Stimulated activated CD4-positive, alpha-beta T cell treated with anti-CD3 and anti-CD28 coated beads, Interleukin-2, amount 100 ng/mL, for 24 hours (primary cell): ENCODE results near the gene FAM20A.
"Not testable (repeated sequence)": the region's sequence is repeated elsewhere in the genome, so short reads cannot be mapped to it uniquely, and the experiment has no call there.

ENCODE experiments used
- DNase-seq, 2 donors: peaks; one replicate each; pipeline ENCODE4 v3.0.0-alpha.2; 2020

FAM20A gene

GRCh38 chr17:68587847-68588246 lies 13.3 kb downstream of the FAM20A start:
- no peak for DNase-seq

DNA sequence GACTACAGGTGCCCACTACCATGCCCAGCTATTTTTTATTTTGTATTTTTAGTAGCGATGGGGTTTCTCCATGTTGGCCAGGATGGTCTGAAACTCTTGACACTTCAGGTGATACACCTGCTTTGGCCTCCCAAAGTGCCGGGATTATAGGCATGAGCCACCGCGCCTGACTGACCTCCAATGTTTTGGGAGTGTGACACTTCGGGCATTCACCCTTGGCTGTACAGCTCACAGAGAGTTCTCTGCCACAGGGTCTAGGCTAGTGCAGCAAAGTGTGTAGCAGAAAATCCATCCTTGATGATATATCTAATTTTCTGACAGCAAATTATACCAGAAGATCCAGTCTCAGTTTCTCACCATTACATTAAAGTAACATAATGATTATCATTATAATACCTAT lies 14.1 kb downstream of the FAM20A start:
- no peak for DNase-seq

DNA sequence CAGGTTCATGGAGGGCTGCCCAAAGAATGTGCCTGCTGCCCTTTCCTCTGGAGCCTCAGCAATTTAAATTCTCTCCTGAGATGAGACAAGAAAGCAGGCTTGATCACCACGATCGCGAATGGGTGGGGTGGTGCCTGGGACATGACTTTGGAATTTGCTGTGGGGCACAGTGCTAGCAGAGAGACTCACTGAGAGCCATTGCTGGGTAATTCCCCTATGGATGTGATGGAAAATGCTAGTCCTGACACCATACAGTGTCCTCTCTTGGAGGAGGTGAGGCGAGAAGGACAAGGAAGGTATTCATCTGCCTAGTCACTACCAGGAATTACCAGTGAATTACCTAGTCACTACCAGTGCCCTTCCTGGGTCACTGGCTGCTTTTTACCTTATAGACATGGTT lies 15.5 kb downstream of the FAM20A start:
- DNase-seq: no peak

DNA sequence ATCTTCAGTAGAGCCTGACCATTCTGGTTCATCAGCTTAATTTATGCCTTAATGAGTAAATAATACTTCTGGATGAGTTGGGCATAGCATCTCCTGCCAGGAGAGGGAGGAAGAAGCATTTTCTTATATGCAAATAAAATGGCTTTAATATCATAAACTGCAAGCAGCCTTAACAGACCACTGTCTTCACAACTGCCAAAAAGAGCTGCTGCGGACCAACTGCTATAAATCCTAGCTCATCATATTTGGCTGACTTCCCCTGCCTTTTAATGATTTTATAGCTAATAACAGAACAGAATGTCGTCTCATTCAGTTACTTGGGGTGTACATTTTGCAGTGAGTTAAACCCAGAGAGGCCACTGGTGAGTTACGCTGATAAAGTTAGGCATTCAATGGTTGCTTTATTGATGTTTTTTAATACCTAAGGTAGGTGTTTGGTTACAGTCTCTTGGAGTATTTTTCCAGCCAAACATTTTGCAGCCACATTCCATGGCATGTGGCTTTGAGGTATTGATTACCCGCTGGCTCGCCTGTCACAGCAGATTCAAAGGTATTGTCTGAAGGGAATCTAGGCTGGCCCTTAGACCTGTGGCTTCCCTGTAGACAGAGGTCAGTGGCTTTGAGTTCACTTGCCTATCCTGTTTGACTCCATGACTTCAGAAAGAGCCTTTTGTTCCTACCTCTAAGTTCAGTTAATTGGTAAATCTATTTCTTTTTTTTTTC lies 16.4 kb downstream of the FAM20A start:
- no peak for DNase-seq

DNA sequence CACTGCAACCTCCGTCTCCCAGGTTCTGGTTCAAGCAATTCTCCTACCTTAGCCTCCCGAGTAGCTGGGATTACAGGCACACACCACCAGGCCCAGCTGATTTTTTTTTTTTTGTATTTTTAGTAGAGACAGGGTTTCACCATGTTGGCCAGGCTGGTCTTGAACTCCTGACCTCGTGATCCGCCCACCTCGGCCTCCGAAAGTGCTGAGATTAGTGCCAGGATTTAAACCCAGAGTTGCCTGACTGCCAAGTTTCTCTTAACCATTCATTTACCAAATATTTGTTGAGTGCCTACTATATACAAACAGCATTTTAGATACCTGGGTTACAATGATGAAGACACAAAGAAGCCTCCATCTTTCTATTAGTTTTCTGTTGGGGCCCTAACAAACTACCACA lies 18.3 kb downstream of the FAM20A start:
- DNase-seq: not testable (repeated sequence)

- no peak for DNase-seq
These were observed 19.1 kb downstream of the FAM20A start for GRCh38 chr17:68581863-68582645.

GRCh38 chr17:68580236-68580770 lies 20.9 kb downstream of the FAM20A start:
- DNase-seq: no peak

DNA sequence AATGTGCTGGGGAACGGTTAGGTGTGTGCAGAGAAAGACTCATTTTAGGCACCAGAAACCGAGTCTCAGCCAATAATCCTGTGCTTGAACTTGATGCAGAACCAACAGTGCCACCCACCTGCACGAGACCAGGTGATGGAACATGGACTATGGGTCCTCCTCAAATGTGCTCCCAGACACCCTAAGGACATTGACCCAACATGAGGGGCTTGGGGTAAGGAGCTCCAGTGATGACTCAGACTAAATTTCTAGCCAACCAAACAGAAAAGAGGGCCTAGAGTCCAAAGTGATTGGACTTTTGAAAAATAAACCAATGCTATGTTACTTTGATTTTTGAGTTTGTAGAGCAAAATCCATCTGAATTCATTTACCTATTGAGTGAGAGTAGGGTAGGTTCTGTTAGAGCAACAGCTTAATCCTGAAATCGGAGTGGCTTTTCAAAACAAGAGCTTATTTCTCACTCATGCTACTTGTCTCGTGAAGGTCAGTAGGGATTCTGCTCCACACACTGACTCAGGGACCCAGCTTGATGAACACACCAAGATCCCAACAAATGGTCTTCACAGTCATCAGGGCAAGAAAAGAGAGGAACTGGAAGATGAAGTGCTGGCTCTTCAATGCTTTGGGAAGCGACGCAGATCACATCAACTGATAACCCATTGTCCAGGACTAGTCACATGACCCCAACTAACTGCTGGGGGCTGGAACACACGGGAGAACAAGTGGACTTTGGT lies 21.8 kb downstream of the FAM20A start:
- no peak for DNase-seq

DNA sequence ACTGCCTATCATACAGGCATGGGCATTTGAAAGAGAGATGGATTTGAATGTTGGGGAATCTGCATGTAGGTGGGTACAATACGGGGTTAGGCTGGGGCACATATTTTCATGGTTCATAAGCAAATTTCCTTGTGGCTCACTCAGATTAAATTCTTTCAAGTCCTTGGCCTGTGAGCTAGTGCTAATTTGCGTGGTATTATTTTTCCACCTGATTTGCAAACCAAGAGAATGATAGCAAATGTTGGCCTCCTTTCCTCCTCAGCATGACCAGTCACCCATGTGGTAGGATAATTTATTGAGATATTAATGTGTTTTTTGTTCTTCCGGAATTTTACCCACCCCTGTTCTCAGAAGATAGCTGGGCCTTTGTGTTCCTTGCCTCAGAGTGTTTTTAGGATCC lies 22.9 kb downstream of the FAM20A start:
- no peak for DNase-seq

DNA sequence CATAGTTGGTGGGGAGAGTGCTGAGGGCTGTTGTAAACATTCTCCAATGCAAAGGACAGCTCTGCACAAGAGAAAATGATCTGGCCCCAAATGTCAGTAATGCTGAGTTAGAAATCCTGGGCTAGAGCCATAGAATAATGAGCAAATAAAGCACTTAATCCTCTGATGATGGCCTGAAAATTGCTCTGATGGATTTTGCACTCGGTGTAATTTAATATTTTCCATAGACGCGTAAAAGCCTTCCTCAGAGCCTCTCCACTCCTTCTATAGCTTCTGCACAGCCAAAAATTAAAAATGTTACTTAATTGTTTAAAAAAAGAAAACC lies 23.7 kb downstream of the FAM20A start:
- no peak for DNase-seq

GRCh38 chr17:68576811-68577496 lies 24.2 kb downstream of the FAM20A start:
- DNase-seq: no peak

- DNase-seq: no peak
These were observed 25.0 kb downstream of the FAM20A start for GRCh38 chr17:68576137-68576536.

GRCh38 chr17:68573338-68573737 lies 27.8 kb downstream of the FAM20A start:
- DNase-seq: no peak

GRCh38 chr17:68572138-68572842 lies 28.9 kb downstream of the FAM20A start:
- DNase-seq: no peak

GRCh38 chr17:68570526-68570925 lies 30.6 kb downstream of the FAM20A start:
- DNase-seq: no peak

- DNase-seq: no peak
These were observed 31.8 kb downstream of the FAM20A start for GRCh38 chr17:68569346-68569745.

GRCh38 chr17:68568581-68568980 lies 32.6 kb downstream of the FAM20A start:
- DNase-seq: no peak

- DNase-seq: no peak
These were observed 33.6 kb downstream of the FAM20A start for GRCh38 chr17:68567581-68567980.

GRCh38 chr17:68567035-68567434 lies 34.1 kb downstream of the FAM20A start:
- DNase-seq: no peak

DNA sequence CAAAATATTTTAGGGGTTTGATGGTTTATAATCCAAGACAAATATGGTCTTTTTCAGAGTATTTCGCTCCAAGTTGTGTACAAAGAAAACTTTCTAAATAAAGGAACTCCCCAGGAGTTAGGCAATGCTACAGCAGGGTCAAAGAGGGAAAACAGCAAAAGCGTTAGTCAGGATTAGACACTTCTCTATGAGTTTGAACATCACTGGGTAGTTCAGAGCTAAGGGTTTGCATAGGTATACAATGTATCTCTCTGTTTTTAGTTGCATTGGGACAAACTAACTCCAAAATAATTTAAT lies 34.8 kb downstream of the FAM20A start:
- no peak for DNase-seq

DNA sequence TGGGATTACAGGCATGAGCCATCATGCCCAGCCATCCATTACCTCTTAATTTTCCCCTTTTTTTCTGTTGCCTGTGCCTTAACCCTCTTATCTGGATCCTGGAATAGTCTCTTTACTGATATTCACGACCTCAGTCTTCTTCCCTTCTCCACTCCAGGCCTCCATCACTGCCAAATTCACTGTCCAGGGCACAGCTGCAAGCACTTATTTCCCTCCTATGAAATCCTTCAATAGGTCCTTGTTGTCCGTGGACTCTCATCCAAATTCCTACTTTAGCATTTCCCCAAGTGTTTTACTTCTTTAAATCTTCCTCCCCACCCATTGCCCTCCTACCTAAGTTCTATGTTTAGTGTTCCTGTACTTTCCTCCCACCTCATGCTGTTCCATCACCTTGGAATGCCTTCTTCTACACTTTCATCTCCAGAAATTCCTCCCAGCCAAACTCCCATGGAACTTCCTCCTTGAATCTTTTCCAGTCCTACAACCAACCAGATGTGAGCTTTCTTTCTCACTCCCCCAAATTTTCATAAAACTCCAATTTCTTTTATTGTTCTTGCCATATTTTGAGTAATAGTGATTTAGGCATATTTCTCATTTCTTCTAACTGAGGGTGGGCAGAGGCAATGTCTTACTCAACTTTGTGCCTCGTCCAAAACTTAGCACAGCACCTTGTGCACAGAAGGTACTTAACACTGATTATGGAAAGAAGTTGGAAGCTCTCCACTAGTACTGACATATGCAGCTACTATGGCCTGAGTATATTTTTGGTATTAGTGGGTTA lies 35.3 kb downstream of the FAM20A start:
- DNase-seq: no peak
